Measurements from ENCODE around the gene YJU2.

- TF ChIP-seq POLR2A (IDR thresholded peaks at IDR 0.05; ENCODE audit: low read length): no peak
- no peak for TF ChIP-seq GATA1 (IDR thresholded peaks at IDR 0.05; ENCODE audit: low read depth, low read length)
Observed at GRCh38 chr19:4199699-4200293, 47.1 kb upstream of the YJU2 start.
